Large intestine (tissue), 3 donors: ENCODE measurements around the gene NF2. TPM values are rescaled to one million over a fixed set of nuclear protein-coding genes. Genes with fewer than 3 reads are reported as not detected.

Experiments
- DNase-seq, 2 donors: peaks; one replicate each; pipeline versions ENCODE4 v3.0.0 to v3.0.0-alpha.2; 2013
- H3K27ac ChIP-seq: one replicate; pipeline ENCODE4 v1.5.1; 2013; ENCODE audit warnings: low read length
- H3K27me3 ChIP-seq: 2 replicates; pipeline ENCODE4 v1.6.1; 2013; ENCODE audit warnings: low read length; ENCODE audit not compliant: control insufficient read depth, insufficient read depth
- H3K36me3 ChIP-seq: 2 replicates; pipeline ENCODE4 v1.6.1; 2013; ENCODE audit warnings: low read length; ENCODE audit not compliant: control insufficient read depth, insufficient read depth
- H3K4me1 ChIP-seq: one replicate; pipeline ENCODE4 v1.6.1; 2013; ENCODE audit warnings: low read length; ENCODE audit not compliant: control insufficient read depth, insufficient read depth
- H3K4me3 ChIP-seq: one replicate; pipeline ENCODE4 v1.5.1; 2013; ENCODE audit warnings: low read length
- H3K9me3 ChIP-seq: one replicate; pipeline ENCODE4 v1.6.1; 2013; ENCODE audit warnings: mild to moderate bottlenecking, low read depth, low read length, moderate library complexity; ENCODE audit not compliant: control insufficient read depth
- WGBS: methylation state at CpG from one replicate; pipeline ENCODE4 v1.1.5; 2013; ENCODE audit warnings: low lambda C conversion rate; ENCODE audit not compliant: insufficient coverage; 5-methylcytosine and 5-hydroxymethylcytosine counted together
- polyA plus RNA-seq: library from polyadenylated mRNA; unstranded; fragments of 120-200 nt; gene quantifications from one replicate; pipeline ENCODE4 v1.2.1, GENCODE V29; 2013

The NF2 gene
- polyA plus RNA-seq, 1 donor, result 12.1 TPM

DNA sequence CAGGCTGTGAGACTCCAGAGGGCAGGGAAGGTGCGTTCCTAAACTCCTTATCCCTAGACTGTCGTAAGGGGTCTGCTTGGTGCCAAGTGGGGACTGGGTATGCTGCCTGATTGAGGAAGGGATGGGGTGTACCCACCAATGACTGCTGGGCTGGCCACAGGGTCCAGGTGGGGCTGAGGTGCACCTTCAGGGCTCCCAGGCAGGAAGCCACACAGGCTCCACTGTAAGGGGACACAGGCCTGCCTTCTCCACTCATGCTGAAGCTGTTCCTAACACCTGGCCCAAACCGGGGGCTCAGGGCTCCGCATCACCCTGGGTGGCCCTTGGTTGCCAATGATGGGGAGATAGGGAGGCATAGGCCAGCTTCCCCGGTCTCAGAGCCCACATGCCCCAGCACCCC, 136.8 kb downstream of the NF2 start:
- H3K4me1 ChIP-seq, result no peaks in the 10 kb centered on the region
- H3K27ac ChIP-seq, result no peak overlapping the region
- WGBS, result no CpG with 5 or more reads among the region's 5 CpGs
- peaks cover 41% of the 10 kb centered on the region for H3K36me3 ChIP-seq
- H3K27me3 ChIP-seq, result no peaks in the 10 kb centered on the region
- H3K4me3 ChIP-seq, result no peak overlapping the region
- DNase-seq, result no peak
- no peaks in the 10 kb centered on the region for H3K9me3 ChIP-seq

GRCh38 chr22:29741926-29742325, 138.5 kb downstream of the NF2 start:
- Histone ChIP-seq H3K27ac (no peak overlapping the region), H3K9me3 (no peaks in the 10 kb centered on the region), H3K27me3 (no peaks in the 10 kb centered on the region), H3K36me3 (peaks cover 51% of the 10 kb centered on the region), H3K4me3 (no peak overlapping the region), H3K4me1 (no peaks in the 10 kb centered on the region)
- WGBS, result no CpG with 5 or more reads among the region's 2 CpGs
- no peak for DNase-seq

- Histone ChIP-seq H3K27me3 (no peaks in the 10 kb centered on the region), H3K4me1 (no peaks in the 10 kb centered on the region), H3K27ac (no peak overlapping the region), H3K9me3 (no peaks in the 10 kb centered on the region), H3K36me3 (peaks cover 55% of the 10 kb centered on the region), H3K4me3 (no peak overlapping the region)
- no peak for DNase-seq
- no CpG with 5 or more reads among the region's 13 CpGs for WGBS
These were observed 138.9 kb downstream of the NF2 start for GRCh38 chr22:29742326-29742725.

- WGBS, result no CpG with 5 or more reads among the region's 8 CpGs
- no peak for DNase-seq
- H3K36me3 ChIP-seq, result peaks cover 51% of the 10 kb centered on the region
These were observed 141.5 kb downstream of the NF2 start for GRCh38 chr22:29744902-29745301.

DNA sequence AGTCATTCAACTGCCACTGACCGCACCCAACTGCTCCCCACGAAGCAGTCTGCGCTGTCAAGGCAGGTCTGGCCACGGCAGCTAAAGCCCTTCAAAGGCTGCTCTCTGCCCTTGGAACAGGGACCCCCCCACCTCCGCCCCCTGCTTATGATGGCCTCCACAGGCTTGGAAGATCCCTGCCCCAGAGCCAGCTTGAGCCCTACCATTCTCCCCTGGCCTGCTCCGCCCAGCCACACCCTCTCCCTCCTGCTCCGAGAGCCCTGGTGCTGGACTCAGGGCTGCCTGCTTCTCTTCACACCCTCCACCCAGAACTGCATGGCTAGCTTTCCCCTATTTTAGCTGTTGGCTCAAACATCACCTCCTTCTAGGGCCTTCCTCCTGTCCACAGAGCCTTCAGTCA, 144.4 kb downstream of the NF2 start:
- Histone ChIP-seq H3K27ac (no peak overlapping the region), H3K4me1 (no peaks in the 10 kb centered on the region), H3K9me3 (no peaks in the 10 kb centered on the region), H3K27me3 (no peaks in the 10 kb centered on the region), H3K4me3 (no peak overlapping the region), H3K36me3 (peaks cover 42% of the 10 kb centered on the region)
- DNase-seq, result no peak
- no CpG with 5 or more reads among the region's 7 CpGs for WGBS

More at GRCh38 chr22:29744902-29745301, 141.5 kb downstream of the NF2 start:
- H3K4me3 ChIP-seq, result no peak overlapping the region
- H3K4me1 ChIP-seq, result no peaks in the 10 kb centered on the region
- H3K9me3 ChIP-seq, result no peaks in the 10 kb centered on the region
- H3K27ac ChIP-seq, result no peak overlapping the region
- H3K27me3 ChIP-seq, result no peaks in the 10 kb centered on the region

Other genes with a start within 250 kb of the NF2 start
- gene AP1B1, start 215.1 kb upstream of the NF2 start, polyA plus RNA-seq, result 60.6 TPM
- 0.37 TPM for gene RFPL1, start 165.1 kb upstream of the NF2 start, polyA plus RNA-seq
- 5.6 TPM for gene NEFH, start 123.4 kb upstream of the NF2 start, polyA plus RNA-seq
- gene THOC5, start 49.9 kb upstream of the NF2 start, polyA plus RNA-seq, result 24.3 TPM
- gene NIPSNAP1, start 22.5 kb upstream of the NF2 start, polyA plus RNA-seq, result 125 TPM
- gene CABP7, start 116.4 kb downstream of the NF2 start, polyA plus RNA-seq, result 5.2 TPM
- gene ZMAT5, start 163.4 kb downstream of the NF2 start, polyA plus RNA-seq, result 19.5 TPM
- gene UQCR10, start 163.7 kb downstream of the NF2 start, polyA plus RNA-seq, result 109 TPM
- 44.0 TPM for gene ASCC2, start 234.6 kb downstream of the NF2 start, polyA plus RNA-seq